Activated naive CD8-positive, alpha-beta T cell treated with anti-CD3 and anti-CD28 coated beads, Interleukin-2, amount 50 U/mL, for 24 hours (primary cell): ENCODE results near the gene MIPEP.

Experiments
- ATAC-seq: fragments of 150-1000 bp; cut with Tn5 transposase; one replicate; pipeline ENCODE4 v1.10.0; 2021
- DNase-seq: peaks from one replicate; pipeline ENCODE4 v3.0.0; 2021
- H3K27ac Mint-ChIP-seq: one replicate; pipeline ENCODE4 v1.8.0; 2021; ENCODE audit warnings: mild to moderate bottlenecking, mixed read lengths
- H3K27me3 Mint-ChIP-seq: one replicate; pipeline ENCODE4 v1.8.0; 2021; ENCODE audit warnings: mixed read lengths
- H3K36me3 Mint-ChIP-seq: one replicate; pipeline ENCODE4 v1.8.0; 2021; ENCODE audit warnings: low read depth, mixed read lengths
- H3K4me1 Mint-ChIP-seq: one replicate; pipeline ENCODE4 v1.8.0; 2021; ENCODE audit warnings: mixed read lengths
- H3K4me3 Mint-ChIP-seq: one replicate; pipeline ENCODE4 v1.8.0; 2021; ENCODE audit warnings: mild to moderate bottlenecking, moderate library complexity, mixed read lengths
- H3K9me3 Mint-ChIP-seq: one replicate; pipeline ENCODE4 v1.8.0; 2021; ENCODE audit warnings: mixed read lengths

Gene MIPEP

DNA sequence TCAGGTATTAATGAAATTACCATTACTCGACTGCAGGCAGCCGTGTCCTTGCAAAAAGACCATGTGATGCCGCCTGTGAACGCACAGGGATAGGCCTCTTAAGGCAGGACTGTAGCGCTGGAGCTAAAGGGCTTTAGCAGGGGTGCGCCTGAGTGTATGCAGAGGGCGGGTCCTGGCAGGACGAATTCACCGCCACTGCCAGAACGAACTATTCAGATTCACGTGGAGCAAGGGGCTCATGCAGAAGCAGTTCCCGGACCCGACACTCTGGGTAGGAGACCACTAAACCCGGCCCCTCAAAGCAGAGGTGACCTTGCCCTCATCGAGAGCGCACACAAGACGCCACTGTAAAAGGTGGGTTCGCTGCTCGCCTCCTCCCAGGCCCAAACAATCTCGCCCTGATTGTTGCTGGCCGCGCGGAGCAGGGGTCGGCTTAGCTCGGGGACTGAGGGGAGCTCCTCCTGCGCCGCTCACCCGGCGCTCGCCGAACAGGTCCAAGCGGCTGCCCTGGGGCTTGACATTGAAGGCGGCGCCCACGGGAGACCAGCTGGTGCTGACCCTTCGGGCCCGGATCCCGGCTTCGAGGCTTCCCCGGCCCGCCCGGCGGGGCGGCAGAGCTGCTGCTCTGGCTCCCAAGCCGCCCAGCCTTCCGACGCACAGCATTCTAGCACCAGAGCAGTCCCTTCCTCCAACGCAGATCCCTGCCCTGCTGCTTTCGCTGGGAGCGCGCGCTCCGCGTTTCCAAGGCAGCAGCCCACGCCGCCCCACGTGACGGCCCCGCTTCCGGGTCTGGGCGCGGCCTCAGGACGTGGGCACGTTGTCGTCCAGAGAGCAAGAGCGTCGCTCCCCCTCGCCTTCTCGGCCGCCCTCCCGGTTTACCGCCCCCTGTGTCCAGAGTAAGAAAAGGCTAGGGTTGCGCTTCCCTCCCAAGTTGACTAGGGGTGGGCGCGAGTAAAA lies at the start of gene MIPEP:
Gene MIPEP, minus strand, starts transcription at position 743 of the 957 bp plus-strand sequence. Its CDS starts 80 bp downstream, at position 663.
- DNase-seq: peak; percentile 94
- H3K4me3 Mint-ChIP-seq: peak within 1 kb of the TSS; percentile 83
- H3K9me3 Mint-ChIP-seq: no peaks in the 10 kb centered on the region
- peak; percentile 97 for ATAC-seq
- H3K4me1 Mint-ChIP-seq: peaks cover 27% of the 10 kb centered on the region
- peak within 1 kb of the TSS; percentile 69 for H3K27ac Mint-ChIP-seq
- H3K36me3 Mint-ChIP-seq: peaks cover 6% of the 10 kb centered on the region
- H3K27me3 Mint-ChIP-seq: no peaks in the 10 kb centered on the region

DNA sequence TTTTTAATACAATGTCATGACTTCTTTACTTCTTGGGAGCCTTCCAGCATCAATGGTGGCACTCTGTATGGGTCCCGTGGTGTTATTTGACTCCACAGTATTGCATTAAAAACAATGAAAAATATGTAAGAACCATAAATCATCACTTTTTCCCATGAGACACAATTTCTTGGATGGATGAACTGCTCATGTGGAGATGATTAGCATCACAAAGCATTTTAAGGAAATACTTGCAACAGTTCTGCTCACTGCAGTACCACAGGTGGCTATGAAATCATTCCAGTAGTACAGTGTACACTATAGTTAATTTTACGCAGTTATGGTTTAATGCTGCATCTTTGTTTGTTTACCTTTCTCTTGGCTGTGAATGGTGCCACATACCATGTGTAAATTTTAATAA lies 45.3 kb upstream of the MIPEP start:
- no peak for ATAC-seq

DNA sequence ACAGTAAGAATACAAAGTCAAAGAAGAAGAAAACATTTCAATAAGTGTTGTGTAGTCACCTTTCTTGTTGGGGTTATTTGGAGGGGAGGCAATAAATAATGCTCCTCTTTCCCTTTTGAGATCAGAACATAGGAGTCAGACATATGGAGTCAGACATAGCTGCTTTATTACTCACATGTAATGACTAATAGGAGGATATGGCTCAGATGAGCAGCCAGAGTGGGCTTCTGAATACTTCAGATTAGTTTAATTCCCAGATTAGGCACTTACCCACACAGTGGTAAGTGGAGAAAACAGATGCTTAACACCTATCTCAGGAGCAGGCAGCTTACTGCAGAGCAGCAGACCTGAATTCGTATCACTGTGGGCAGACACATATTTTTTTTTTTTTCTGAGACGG lies 39.8 kb upstream of the MIPEP start:
- H3K4me1 Mint-ChIP-seq: no peaks in the 10 kb centered on the region
- no peak for DNase-seq
- no peak overlapping the region for H3K4me3 Mint-ChIP-seq
- no peaks in the 10 kb centered on the region for H3K36me3 Mint-ChIP-seq
- peak; percentile 43 for ATAC-seq
- H3K27ac Mint-ChIP-seq: no peak overlapping the region
- H3K27me3 Mint-ChIP-seq: peaks cover 36% of the 10 kb centered on the region
- H3K9me3 Mint-ChIP-seq: no peaks in the 10 kb centered on the region

More for the DNA sequence above, 45.3 kb upstream of the MIPEP start:
- Mint-ChIP-seq H3K4me3 (no peak overlapping the region), H3K27me3 (peaks cover 48% of the 10 kb centered on the region), H3K27ac (no peak overlapping the region), H3K36me3 (no peaks in the 10 kb centered on the region), H3K4me1 (no peaks in the 10 kb centered on the region), H3K9me3 (peaks cover 10% of the 10 kb centered on the region)
- no peak for DNase-seq

DNA sequence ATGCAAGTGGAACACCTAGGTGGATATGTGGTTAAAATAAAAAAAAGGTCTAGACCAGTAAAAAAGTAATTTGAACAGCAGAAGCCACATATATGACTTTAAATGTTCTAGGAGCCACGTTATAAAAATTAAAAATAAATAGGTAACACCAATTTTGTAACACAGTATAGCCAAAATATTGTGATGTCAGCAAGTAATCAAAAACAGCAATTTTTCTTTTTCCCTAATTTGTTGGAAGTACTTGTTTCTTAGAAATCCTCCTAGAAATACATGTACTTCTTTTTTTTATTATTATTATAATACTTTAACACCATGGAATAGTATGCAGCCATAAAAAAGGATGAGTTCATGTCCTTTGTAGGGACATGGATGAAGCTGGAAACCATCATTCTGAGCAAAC lies 33.8 kb upstream of the MIPEP start:
- no peaks in the 10 kb centered on the region for H3K4me1 Mint-ChIP-seq
- DNase-seq (no peak), ATAC-seq (no peak)
- peaks cover 28% of the 10 kb centered on the region for H3K27me3 Mint-ChIP-seq
- no peak overlapping the region for H3K4me3 Mint-ChIP-seq
- H3K9me3 Mint-ChIP-seq: peaks cover 3% of the 10 kb centered on the region
- no peak overlapping the region for H3K27ac Mint-ChIP-seq
- no peaks in the 10 kb centered on the region for H3K36me3 Mint-ChIP-seq

DNA sequence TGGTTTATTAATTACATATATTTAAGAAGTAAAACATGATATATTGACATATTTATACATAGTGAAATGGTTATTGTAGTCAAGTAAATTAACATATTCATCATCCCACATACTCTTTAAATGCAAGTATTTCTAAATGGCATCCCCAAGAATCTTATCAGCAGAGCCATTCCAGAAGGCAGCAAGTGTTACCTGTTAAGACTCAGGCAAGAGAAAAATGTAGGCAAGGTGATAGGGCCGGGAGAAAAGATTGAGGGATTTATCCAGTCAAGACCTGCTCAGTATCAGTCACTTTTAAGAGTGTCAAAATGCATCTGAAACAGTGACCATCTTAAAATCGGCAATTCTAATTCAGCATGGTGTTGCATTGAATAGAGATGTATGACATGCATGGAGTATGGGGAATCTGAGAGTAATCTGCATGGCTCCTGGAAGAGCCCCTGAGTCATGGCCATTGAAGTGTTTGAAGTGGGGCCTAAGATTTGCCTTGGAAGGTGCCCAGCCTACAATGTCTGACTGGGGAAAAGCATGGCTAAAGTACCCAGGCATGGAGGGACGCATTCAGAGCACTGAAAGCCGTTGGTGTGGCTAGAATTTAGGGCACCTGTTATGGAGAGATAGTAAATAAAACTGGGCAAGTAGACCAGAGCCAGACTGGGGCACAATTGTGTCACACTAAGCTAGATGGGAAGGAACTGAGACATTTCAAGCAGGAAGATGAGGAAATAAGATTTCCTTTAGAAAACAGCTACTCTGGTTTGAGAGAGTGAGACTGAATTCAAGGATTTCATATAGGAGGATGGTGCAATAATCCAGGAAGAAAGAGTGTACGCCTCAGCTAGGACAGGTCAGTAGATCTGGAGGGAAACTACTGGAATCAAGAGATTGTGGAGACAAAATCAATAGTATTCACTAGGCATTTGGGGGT lies 33.1 kb upstream of the MIPEP start:
- ATAC-seq (no peak), DNase-seq (no peak)
- Mint-ChIP-seq H3K27me3 (peaks cover 34% of the 10 kb centered on the region), H3K9me3 (peaks cover 3% of the 10 kb centered on the region), H3K36me3 (no peaks in the 10 kb centered on the region), H3K27ac (no peak overlapping the region), H3K4me3 (no peak overlapping the region), H3K4me1 (no peaks in the 10 kb centered on the region)

DNA sequence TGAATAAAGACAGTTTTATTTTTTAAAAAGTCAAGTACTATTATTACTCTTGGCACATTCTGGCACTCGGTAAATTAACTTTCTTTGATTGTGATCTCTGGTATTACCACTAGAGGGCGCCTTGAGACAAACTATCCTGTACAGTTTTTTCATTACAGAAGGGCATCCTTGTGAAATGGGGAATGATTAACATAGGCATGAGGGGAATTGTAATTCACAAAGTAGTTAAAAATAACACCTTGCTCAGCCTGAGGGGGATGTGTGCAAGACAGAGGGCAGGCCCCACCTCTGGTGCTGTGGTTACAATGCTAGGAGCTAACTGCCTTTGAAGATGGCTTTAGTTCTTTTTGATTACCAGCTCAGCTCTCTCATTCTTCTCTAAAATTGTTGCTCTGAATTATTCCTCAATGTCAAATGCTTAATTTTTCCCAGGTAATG lies 32.3 kb upstream of the MIPEP start:
- no peak overlapping the region for H3K4me3 Mint-ChIP-seq
- peaks cover 3% of the 10 kb centered on the region for H3K9me3 Mint-ChIP-seq
- H3K36me3 Mint-ChIP-seq: no peaks in the 10 kb centered on the region
- no peaks in the 10 kb centered on the region for H3K4me1 Mint-ChIP-seq
- no peak overlapping the region for H3K27ac Mint-ChIP-seq
- no peak for DNase-seq
- peaks cover 34% of the 10 kb centered on the region for H3K27me3 Mint-ChIP-seq
- ATAC-seq: no peak

DNA sequence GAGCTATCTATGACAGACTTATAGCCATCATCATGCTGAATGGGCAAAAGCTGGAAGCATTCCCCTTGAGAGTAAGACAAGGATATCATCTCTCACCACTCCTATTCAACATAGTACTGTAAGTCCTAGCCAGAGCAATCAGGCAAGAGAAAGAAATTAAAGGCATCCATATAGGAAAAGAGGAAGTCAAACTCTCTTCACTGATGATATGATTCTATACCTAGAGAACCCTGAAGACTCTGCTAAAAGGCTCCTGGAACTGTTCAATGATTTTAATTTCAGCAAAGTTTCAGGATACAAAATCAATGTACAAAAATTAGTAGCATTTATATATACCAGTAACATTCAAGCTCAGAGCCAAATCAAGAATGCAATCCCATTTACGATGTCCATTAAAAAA lies 29.8 kb upstream of the MIPEP start:
- no peak overlapping the region for H3K4me3 Mint-ChIP-seq
- H3K27ac Mint-ChIP-seq: no peak overlapping the region
- DNase-seq (no peak), ATAC-seq (no peak)
- H3K36me3 Mint-ChIP-seq: no peaks in the 10 kb centered on the region
- H3K9me3 Mint-ChIP-seq: peaks cover 3% of the 10 kb centered on the region
- no peaks in the 10 kb centered on the region for H3K4me1 Mint-ChIP-seq
- H3K27me3 Mint-ChIP-seq: peaks cover 27% of the 10 kb centered on the region

DNA sequence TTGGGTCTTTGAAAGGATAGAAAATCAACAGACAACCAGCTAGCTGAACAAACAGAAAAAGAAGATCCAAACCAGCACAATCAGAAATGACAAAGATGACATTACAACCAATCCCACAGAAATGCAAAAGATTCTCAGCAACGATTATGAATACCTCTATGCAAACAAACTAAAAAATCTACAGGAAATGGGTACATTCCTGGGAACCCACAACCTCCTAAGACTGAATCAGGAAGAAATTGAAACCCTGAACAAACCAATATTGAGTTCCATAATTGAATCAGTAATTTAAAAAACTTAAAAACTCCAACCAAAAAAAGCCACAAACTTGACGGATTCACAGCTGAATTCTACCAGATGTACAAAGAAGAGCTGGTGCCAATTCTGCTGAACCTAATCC lies 29.0 kb upstream of the MIPEP start:
- DNase-seq: no peak
- no peak overlapping the region for H3K27ac Mint-ChIP-seq
- no peak for ATAC-seq
- peaks cover 3% of the 10 kb centered on the region for H3K9me3 Mint-ChIP-seq
- H3K4me1 Mint-ChIP-seq: no peaks in the 10 kb centered on the region
- peaks cover 27% of the 10 kb centered on the region for H3K27me3 Mint-ChIP-seq
- no peaks in the 10 kb centered on the region for H3K36me3 Mint-ChIP-seq
- no peak overlapping the region for H3K4me3 Mint-ChIP-seq

DNA sequence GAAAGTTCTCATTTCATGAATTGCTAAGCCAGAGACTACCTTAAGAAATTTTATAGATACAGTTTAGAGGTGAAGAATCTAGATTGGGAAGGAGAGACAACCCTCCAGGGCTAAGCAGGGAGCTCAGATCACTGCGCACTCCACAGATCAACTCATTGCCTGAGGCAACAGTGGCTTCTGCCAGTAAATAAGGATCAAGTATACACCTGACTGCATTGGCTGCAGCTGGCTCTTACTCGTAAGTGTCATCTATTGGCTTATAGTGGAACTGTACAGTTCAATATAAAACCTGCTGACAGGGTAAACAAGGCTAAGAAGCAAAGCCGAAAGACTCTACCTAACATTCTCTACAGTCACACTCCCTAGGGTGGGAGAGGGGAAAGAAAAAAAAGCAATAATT lies 26.1 kb upstream of the MIPEP start:
- Mint-ChIP-seq H3K4me1 (peaks cover 4% of the 10 kb centered on the region), H3K27ac (no peak overlapping the region), H3K36me3 (no peaks in the 10 kb centered on the region), H3K27me3 (peaks cover 30% of the 10 kb centered on the region), H3K4me3 (no peak overlapping the region), H3K9me3 (no peaks in the 10 kb centered on the region)
- DNase-seq (no peak), ATAC-seq (no peak)

DNA sequence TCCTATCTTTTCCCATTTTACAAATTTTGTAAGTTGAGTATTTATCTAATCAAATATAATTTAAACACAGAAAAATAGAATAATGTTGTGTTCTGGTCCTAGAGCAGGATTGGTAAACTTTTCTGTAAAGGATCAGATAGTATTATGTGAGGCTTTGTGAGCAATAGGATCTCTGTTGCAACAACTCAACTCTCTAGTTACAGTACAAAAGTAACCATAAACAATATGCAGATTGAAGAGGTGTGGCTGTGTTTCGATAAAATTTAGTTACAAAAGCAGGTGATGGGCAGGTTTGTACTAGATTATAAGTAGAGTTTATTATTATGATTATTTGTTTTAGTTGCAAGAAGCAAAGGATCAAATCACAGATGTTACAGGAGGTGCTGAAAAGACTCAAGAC lies 23.3 kb upstream of the MIPEP start:
- no peak overlapping the region for H3K4me3 Mint-ChIP-seq
- H3K9me3 Mint-ChIP-seq: no peaks in the 10 kb centered on the region
- H3K27ac Mint-ChIP-seq: no peak overlapping the region
- DNase-seq (no peak), ATAC-seq (no peak)
- no peaks in the 10 kb centered on the region for H3K36me3 Mint-ChIP-seq
- H3K4me1 Mint-ChIP-seq: peaks cover 4% of the 10 kb centered on the region
- H3K27me3 Mint-ChIP-seq: peaks cover 22% of the 10 kb centered on the region

DNA sequence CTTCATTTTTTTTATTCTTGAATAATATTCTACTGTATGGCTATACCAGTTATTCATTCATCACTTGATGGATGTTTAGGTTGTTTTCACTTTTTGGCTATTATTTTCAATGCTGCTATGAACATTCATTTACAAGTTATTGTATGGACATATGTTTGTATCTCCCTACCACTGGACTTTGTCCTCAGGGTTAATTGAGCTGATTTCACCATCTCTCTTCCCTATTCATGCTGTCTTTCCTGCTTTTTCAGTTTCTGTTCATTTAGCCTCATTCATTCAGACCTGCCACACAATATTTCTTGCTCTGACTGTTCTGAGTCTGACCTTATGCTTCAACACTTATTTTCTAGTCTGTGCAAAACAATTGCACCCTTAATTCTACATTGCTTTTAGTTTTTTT lies 20.4 kb upstream of the MIPEP start:
- ATAC-seq (no peak), DNase-seq (no peak)
- H3K9me3 Mint-ChIP-seq: no peaks in the 10 kb centered on the region
- no peaks in the 10 kb centered on the region for H3K36me3 Mint-ChIP-seq
- H3K4me3 Mint-ChIP-seq: no peak overlapping the region
- H3K4me1 Mint-ChIP-seq: peaks cover 4% of the 10 kb centered on the region
- peaks cover 29% of the 10 kb centered on the region for H3K27me3 Mint-ChIP-seq
- H3K27ac Mint-ChIP-seq: no peak overlapping the region

DNA sequence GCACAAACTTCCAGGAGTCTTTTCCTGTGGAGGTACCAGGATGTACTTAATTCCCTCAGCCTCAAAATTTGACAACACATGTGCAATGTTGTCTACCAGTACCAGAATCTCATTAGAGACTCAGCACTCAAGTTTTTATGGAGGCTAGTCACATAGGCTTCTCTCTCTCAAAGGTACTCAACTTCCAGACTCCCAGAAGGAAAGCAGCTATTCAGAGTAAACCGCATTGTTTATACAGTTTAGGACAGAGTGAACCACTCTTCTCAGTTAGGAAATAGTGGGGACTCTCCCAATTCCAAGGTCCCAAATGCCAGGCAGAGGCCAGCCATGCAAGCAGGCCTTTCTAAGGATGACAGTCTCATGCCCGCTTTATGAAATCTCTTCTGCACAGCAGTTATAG lies 16.6 kb upstream of the MIPEP start:
- H3K27me3 Mint-ChIP-seq: peaks cover 47% of the 10 kb centered on the region
- no peaks in the 10 kb centered on the region for H3K36me3 Mint-ChIP-seq
- ATAC-seq: no peak
- DNase-seq: no peak
- H3K27ac Mint-ChIP-seq: no peak overlapping the region
- H3K9me3 Mint-ChIP-seq: no peaks in the 10 kb centered on the region
- H3K4me3 Mint-ChIP-seq: no peak overlapping the region
- H3K4me1 Mint-ChIP-seq: peaks cover 6% of the 10 kb centered on the region

DNA sequence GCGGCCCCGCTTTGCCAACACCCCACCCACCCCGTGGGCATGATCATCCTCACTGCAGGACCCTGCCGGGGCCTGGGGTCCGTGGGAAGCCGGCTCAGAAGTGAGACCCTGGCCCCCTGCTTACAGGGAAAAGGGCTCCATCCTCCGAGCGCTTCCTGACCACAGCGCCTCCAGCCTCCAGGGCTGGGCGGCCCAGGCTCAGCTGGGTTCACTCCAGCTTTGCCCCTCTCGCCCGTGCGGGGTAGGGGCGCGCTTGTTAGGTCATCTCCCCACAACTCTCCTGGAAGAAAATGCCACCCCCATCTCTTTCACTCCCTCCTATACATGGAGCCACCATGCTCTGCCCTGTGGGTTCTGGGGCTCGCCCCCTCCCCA lies 14.7 kb upstream of the MIPEP start:
- H3K4me3 Mint-ChIP-seq: no peak overlapping the region
- ATAC-seq: no peak

DNA sequence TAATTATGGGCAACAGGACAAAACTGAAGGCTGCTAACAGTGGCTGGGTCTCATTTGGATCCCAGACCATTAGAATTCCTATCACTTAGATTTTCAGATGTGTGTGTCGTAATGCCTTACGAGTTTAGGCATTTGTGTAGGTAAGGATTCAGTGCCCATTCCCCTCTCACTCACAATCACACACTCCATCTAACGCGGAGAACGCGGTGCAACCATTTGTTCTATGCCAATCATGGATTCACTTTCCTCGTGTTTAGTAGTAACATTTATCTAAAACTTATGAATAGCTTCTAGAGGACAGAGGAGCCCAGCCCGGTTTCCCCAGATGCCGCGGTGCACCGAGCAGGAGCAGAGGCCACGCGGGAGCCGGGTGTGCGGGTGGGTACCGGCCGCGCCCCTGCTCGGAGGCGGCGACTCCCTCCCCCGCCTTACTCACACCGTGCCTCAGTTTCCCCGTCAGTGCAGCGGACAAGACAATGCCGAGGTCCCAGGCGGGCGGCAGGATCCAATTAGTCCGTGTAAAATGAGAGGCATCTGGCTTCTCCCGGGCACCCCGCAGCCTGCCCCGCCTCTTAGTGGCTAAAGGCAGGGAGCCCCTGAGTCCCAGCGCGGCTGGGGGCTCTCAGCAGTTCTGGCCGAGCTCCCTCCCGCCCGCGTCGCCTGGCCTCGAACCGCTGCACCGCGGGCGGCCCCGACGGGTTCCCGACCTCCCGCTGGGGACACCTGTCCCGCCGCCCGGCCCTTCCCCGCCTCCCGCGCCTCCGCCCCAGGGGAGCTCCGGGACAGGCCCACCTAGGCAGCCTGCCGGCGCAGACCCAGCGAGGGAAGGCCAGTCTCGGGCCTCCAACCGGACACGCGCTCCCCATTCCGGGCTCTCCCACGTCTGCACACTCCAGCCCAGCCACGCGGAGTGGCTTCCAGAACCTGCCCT lies 14.0 kb upstream of the MIPEP start:
- Mint-ChIP-seq H3K4me3 (no peak overlapping the region), H3K36me3 (no peaks in the 10 kb centered on the region), H3K4me1 (peaks cover 6% of the 10 kb centered on the region), H3K9me3 (no peaks in the 10 kb centered on the region), H3K27me3 (peaks cover 44% of the 10 kb centered on the region), H3K27ac (no peak overlapping the region)
- ATAC-seq (no peak), DNase-seq (no peak)

More for the DNA sequence above, 14.7 kb upstream of the MIPEP start:
- Mint-ChIP-seq H3K27me3 (peaks cover 44% of the 10 kb centered on the region), H3K9me3 (no peaks in the 10 kb centered on the region), H3K36me3 (no peaks in the 10 kb centered on the region), H3K27ac (no peak overlapping the region), H3K4me1 (peaks cover 6% of the 10 kb centered on the region)
- no peak for DNase-seq
